ENCODE data around the gene RASSF3.

GRCh38 chr12:64746663-64747062 is 136.4 kb downstream of the RASSF3 start:
- TF ChIP-seq POLR2A (IDR thresholded peaks at IDR 0.05) (no peak), CTCF (IDR thresholded peaks at IDR 0.05) (no peak)

Measured in adrenal gland (tissue), 5 donors.